Measurements from ENCODE around the gene SEC61B.

DNA sequence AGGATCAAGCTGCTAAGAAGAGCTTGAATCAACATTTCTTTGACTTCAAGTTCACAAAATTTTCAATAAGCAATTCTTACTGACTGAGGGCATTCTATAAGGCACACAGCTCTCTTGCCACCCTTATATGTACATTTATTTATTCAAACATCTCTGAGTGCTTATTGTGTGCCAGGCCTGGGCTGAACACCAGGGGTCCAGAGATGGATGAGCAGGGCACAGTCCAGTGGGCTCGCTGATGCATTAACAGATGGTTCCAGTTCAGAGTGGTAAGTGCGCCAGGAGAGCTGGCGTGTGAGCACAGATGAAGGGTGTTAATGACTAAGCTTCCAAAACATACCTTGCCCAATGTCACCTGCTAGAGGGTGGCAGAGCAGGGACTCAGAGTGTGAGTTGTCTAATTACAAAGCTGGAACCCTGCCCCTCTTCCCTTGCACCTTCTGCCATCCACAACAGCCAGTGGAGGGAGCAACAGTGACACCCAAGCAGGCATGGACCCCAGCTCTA is 24.9 kb upstream of the SEC61B start:
- TF ChIP-seq POLR2A (IDR thresholded peaks at IDR 0.05; ENCODE audit: low read depth, low read length) (no peak), TAF1 (IDR thresholded peaks at IDR 0.05; ENCODE audit: low read depth, low read length) (no peak)

All from GM12891 (cell line).